Lower leg skin (tissue), 3 donors: ENCODE measurements around the gene EID1.

Experiments used
- POLR2A ChIP-seq, 2 donors: fragments of 450-650 bp; IDR thresholded peaks; one replicate each; pipeline ENCODE4 v1.6.1; 2016 to 2017; ENCODE audit warnings: antibody characterized with exemption in 2 of 2, mild to moderate bottlenecking in 1 of 2, moderate library complexity in 1 of 2
- TF ChIP-seq, protein P1 (sequence below), 3 donors: fragments of 450-650 bp; IDR thresholded peaks; one replicate each; pipeline ENCODE4 v1.5.1; 2016; ENCODE audit warnings: antibody characterized with exemption in 3 of 3, mild to moderate bottlenecking in 3 of 3, moderate library complexity in 2 of 3

DNA sequence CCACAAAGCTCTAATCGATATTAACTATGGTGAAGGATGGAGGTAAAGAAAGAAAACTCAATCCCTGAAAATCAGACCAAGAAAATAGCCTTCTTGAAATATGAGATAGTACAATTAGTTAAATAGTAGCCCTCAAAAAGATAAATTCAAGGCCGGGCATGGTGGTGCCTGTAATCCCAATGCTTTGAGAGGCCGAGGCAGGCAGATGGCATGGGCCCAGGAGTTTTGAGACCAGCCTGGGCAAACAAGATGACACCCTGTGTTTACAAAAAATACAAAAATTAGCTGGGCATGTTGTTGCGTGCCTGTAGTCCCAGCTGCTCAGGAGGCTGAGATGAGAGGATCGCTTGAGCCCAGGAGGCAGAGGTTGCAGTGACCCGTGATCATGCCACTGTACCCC lies 35.4 kb upstream of the EID1 start:
- TF ChIP-seq, protein P1, sequence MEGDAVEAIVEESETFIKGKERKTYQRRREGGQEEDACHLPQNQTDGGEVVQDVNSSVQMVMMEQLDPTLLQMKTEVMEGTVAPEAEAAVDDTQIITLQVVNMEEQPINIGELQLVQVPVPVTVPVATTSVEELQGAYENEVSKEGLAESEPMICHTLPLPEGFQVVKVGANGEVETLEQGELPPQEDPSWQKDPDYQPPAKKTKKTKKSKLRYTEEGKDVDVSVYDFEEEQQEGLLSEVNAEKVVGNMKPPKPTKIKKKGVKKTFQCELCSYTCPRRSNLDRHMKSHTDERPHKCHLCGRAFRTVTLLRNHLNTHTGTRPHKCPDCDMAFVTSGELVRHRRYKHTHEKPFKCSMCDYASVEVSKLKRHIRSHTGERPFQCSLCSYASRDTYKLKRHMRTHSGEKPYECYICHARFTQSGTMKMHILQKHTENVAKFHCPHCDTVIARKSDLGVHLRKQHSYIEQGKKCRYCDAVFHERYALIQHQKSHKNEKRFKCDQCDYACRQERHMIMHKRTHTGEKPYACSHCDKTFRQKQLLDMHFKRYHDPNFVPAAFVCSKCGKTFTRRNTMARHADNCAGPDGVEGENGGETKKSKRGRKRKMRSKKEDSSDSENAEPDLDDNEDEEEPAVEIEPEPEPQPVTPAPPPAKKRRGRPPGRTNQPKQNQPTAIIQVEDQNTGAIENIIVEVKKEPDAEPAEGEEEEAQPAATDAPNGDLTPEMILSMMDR (IDR thresholded peaks at IDR 0.05), result no peak
- TF ChIP-seq POLR2A (IDR thresholded peaks at IDR 0.05), result no peak
